GM12872 (cell line): ENCODE data around the gene DMRT3.

Experiments used
- TF ChIP-seq, protein P1 (sequence below): IDR thresholded peaks from 3 replicates; pipeline ENCODE4 v1.5.1; 2011; ENCODE audit warnings: low read depth, mild to moderate bottlenecking, low read length, moderate library complexity; ENCODE audit not compliant: insufficient read depth

DMRT3 gene

DNA sequence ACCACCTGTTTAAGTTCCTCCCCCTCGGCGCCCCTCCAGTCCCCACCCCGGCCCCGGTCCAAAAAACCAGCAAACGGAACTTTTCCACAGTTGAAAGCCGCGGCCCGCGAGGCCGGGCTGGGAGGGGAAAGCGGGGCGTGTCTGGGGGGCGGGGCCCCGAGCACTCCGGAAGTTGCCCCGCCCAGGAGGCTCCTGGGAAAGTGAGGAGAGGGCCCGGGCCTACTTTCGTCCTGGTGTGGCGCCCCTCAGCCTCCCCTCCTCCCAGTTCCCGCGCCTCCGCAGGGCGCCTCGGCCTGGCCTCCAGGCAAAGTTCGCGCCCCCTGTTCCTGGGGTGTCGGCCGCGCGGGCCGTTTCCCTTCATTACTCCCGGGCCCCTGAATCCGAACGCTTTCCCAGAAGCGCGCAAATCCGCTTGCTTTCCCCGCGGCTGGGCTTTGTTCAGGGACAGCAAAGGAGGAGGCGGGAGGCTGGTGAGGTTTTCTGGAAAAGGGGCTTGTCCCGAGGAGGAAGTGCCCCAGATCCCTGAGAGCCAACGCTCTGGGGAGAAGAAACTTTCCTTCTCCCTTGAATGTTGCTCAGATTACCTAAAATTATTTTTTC lies 4.5 kb upstream of the DMRT3 start:
- TF ChIP-seq, protein P1, sequence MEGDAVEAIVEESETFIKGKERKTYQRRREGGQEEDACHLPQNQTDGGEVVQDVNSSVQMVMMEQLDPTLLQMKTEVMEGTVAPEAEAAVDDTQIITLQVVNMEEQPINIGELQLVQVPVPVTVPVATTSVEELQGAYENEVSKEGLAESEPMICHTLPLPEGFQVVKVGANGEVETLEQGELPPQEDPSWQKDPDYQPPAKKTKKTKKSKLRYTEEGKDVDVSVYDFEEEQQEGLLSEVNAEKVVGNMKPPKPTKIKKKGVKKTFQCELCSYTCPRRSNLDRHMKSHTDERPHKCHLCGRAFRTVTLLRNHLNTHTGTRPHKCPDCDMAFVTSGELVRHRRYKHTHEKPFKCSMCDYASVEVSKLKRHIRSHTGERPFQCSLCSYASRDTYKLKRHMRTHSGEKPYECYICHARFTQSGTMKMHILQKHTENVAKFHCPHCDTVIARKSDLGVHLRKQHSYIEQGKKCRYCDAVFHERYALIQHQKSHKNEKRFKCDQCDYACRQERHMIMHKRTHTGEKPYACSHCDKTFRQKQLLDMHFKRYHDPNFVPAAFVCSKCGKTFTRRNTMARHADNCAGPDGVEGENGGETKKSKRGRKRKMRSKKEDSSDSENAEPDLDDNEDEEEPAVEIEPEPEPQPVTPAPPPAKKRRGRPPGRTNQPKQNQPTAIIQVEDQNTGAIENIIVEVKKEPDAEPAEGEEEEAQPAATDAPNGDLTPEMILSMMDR, result no peak

DNA sequence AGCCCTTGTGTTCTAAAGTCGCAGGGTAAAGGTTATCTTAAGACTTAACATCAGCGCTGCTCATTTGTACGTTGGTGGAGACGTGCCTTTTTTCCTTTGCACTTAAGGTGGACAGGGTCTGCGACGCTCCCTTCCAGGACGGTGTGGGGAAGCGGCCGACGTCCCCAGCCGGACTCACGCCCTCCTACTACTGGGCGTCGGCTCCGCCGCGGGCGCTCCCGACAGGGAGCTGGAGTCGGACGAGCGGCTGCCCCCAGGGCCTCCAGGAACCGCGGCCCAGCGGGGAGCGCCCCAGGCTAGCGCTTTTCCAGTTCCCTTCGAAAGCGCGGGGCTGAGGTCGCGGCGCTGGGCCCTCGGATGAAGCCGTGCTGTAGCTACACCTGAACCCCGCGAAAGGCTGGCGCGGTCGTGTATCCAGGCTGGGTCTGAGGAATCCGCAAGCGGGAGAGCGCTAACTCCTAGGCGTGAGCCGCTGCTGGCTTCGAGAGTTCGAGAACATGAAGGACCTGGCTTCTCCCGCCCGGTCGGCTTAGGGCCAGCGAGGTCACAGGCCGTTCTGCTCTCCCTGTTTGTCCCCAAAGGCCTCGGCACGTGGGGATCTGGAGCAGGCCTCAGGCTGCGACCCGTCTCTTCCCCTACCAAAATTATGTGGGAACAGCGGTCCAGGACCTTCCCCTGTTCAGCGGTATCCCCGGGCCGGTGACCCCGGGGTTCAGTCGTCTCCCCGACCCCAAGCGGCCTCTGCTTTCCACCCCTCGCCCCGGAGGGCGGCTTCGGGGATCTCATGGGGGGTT lies 3.8 kb upstream of the DMRT3 start:
- TF ChIP-seq, protein P1, result no peak

DNA sequence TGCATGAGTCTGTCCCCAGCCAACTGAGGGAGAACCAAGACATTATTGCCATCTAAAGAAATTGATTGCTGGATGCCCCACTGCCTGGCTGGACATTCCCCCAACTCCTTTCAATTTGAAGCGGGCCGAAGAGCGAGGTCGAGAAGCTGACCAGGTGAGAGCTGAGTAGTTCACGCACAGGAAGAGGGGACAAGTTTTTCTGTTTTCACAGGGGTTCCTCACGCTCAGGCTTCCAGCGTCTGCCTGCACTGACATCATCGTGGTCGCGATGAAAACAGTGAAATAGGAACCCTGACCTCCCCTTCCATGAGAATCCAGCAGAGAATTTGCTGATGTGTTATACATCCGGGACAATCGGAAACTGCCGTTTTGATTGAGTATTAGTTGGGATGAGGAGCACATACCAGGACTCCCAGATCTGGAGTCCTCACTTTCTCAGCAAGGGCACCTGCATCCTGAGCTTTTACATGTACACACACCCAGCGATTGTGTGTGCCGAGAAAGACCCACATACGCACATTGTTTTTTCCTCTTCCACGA lies 3.1 kb upstream of the DMRT3 start:
- TF ChIP-seq, protein P1, result no peak

DNA sequence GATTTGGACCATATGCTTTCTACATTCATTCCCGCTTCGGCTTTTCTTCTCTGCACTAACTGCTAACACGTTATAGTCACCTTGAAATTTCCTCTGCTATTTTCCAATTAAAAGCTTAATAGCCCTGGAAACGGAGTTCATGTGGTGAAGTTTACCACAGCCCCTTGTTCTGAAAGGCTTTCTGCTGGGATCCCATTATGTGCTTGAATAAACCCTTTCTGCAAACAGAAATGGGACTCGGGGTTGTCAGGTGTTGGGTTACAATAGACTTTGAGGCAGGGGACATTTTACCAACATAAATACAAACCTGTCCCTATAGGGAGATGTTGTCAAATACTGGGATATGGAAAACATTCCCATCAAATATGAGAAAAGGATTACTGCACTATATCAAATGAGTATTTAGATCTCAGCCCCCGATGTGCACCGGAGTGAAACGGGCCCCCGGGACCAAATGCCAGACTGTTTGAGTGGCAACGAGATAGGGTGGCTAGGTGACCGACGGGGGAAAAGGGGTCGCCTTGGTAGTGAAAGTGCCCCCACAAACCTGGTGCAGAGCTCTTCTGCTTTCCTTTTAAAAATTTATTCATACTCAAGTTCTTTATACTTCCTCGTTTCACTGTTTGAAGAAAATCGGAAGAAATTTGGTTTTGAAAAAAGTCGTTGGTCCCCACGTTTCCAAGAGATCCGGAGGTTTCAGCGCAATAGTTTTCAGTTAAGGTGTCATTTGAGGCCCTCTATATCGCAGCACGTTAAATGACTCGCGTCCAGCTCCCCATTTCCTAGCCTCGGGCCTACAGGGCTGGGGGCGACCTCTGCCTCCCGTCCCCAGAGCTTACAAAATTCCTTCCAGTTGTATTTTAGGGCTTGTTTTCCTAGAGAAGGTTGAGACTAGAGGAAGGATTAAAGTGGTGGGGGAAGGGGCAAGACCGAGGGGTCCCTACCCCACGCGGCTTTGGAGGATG lies 2.1 kb upstream of the DMRT3 start:
- TF ChIP-seq, protein P1, result no peak

DNA sequence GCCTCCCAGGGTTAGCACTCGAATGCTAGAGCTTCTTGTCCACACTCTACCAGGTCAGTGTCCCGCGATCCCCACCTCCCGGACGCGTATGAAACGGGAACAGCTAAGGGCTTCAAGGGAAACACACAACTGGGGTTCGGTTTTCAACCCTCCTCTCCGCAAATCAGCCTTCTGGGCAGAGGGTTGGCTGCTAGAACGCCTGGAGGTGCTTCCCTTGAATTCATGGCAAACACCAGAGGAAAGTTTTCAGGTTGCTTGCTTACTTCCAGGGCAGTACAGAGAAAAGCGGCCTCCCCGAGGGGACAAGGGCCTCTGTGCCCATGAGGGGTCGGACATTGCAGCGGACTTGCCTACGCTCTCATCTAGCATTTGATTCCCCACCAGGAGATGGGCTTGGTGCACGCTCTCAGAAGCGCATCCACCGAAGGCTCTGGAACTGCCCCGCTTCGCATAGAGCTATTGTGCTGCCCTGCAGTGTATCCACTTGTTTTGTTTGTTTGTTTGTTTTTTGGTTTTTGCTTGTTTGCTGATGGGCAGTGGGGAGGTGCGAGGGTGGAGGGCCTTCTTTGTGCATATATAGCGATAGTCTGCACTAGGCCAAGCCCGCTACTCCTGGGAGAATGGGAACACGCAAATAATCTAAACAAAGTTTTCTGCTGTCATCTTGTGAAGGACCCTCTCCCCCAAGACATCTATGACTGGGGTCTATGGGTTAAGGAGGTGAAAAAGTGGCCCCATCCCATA lies 1.3 kb upstream of the DMRT3 start:
- TF ChIP-seq, protein P1, result no peak

DNA sequence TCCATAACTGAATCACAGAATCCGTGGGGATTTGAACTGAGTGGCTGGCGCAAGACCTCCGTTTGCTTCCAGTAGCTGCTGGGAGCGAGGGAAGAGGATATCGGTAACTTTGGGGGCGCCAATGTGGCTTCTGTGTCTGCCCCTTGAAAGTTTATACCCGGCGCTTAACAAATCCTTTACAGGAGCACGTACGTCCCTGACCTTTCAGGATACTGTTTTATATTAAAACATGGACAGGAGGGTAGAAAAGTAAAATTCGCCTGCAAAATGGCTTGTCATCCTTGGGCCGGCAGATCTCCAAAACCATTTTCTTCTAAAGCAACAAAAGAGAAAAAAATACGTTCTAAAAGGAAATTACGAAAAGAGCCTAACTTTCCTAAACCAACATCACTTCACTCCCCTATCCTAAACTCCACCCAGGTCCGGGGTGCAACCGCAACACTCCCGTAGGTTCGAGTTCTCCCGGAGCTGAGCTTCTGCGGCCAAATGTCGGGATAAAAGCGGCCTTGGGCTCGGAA lies 656 bp upstream of the DMRT3 start:
- TF ChIP-seq, protein P1, result no peak
